Lung (tissue), 12 donors: ENCODE data around the gene MOCOS. TPM values are rescaled to one million over a fixed set of nuclear protein-coding genes. Genes with fewer than 3 reads are reported as not detected.

Experiments used
- ATAC-seq: fragments of 200-7000 bp; cut with Tn5 transposase; one replicate; pipeline ENCODE4 v1.9.1; 2020; ENCODE audit warnings: moderate number of reproducible peaks; ENCODE audit not compliant: insufficient read depth, low FRiP score
- DNase-seq, 3 donors: peaks; one replicate each; pipeline ENCODE4 v3.0.0-alpha.2; 2013 to 2017
- H3K27ac ChIP-seq, 2 donors: one replicate each; pipeline ENCODE4 v1.5.1; 2013; ENCODE audit warnings: mild to moderate bottlenecking in 2 of 2, moderate library complexity in 2 of 2, control low read depth in 1 of 2, inconsistent platforms in 1 of 2, low read depth in 1 of 2, low read length in 1 of 2
- H3K27me3 ChIP-seq, 3 donors: one replicate each; pipeline ENCODE4 v1.5.1; 2013; ENCODE audit warnings: low read length in 2 of 3; ENCODE audit not compliant: control insufficient read depth in 3 of 3, insufficient read depth in 3 of 3
- H3K36me3 ChIP-seq, 4 donors: one replicate each; pipeline ENCODE4 v1.5.1; 2013; ENCODE audit warnings: low read length in 4 of 4, mild to moderate bottlenecking in 1 of 4, moderate library complexity in 1 of 4; ENCODE audit not compliant: control insufficient read depth in 4 of 4, insufficient read depth in 4 of 4
- H3K4me1 ChIP-seq, 5 donors: one replicate each; pipeline ENCODE4 v1.5.1; 2013; ENCODE audit warnings: low read length in 5 of 5, mild to moderate bottlenecking in 2 of 5, moderate library complexity in 1 of 5; ENCODE audit not compliant: control insufficient read depth in 5 of 5, insufficient read depth in 5 of 5
- H3K4me3 ChIP-seq: one replicate; pipeline ENCODE4 v1.5.1; 2013; ENCODE audit warnings: mild to moderate bottlenecking, control low read depth, moderate library complexity
- H3K9ac ChIP-seq, 2 donors: one replicate each; pipeline ENCODE4 v1.5.1; 2013; ENCODE audit warnings: low read length in 2 of 2, control low read depth in 1 of 2; ENCODE audit not compliant: insufficient read depth in 1 of 2
- H3K9me3 ChIP-seq, 4 donors: one replicate each; pipeline ENCODE4 v1.5.1; 2013; ENCODE audit warnings: low read length in 3 of 4, mild to moderate bottlenecking in 1 of 4, moderate library complexity in 1 of 4; ENCODE audit not compliant: control insufficient read depth in 4 of 4, insufficient read depth in 3 of 4
- CTCF ChIP-seq: IDR thresholded peaks from 2 replicates; pipeline ENCODE4 v1.5.1; 2012; ENCODE audit warnings: mild to moderate bottlenecking; ENCODE audit errors: control extremely low read depth, extremely low read depth
- WGBS, 2 donors: extraction: QIAGEN DNeasy Blood & Tissue Kit; methylation state at CpG; one replicate each; pipeline ENCODE4 v1.1.7; 2013; 5-methylcytosine and 5-hydroxymethylcytosine counted together
- polyA plus RNA-seq, 2 donors: library from polyadenylated mRNA; stranded (reverse); fragments of 200-250 nt; gene quantifications; one replicate each; pipeline ENCODE4 v1.2.1, GENCODE V29; 2013
- total RNA-seq, 2 donors: library from RNA; depleted of rRNA in 1 of 2; stranded (reverse); fragments of >200 nt in 1 of 2; gene quantifications; one replicate each; pipeline ENCODE4 v1.2.1, GENCODE V29; 2014 to 2021
- donor health status: control.
- donor health status: control.
- donor health status: Bipolar disorder and iron deficiency.
- donor health status: healthy.
- donor health status: DM: yes; HTN: yes; CAD: no.

MOCOS gene
- total and polyA plus RNA-seq, 4 donors = 0.68 to 4.1 (median 3.2) TPM

DNA sequence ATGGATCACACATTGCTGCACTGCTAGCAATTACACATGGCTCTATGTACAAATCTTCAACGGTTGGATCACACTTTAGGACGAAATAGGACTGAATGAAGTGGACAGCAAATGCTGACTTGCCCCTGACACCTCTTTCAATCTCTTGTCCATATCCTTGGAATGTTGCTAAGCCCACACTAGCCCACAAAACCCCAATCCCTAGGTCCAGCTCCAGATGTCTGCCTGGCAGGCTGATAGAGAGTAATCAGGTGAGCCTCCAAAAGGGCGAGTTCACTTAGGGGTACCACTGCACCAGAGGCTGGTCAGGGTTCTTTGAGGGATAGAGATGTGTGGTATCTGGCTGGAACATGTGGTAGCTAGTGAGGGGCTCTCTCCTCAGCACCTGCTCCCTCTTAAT is 91.7 kb downstream of the MOCOS start:
- Histone ChIP-seq H3K36me3 (no peaks in the 10 kb centered on the region), H3K9me3 (no peaks in the 10 kb centered on the region), H3K27me3 (peaks cover 0 to 6% (median 0%) of the 10 kb centered on the region in 3 donors), H3K9ac (no peak overlapping the region), H3K27ac (no peak overlapping the region), H3K4me1 (no peaks in the 10 kb centered on the region), H3K4me3 (no peak overlapping the region)
- ATAC-seq (no peak), DNase-seq (no peak)
- TF ChIP-seq CTCF = no peak
- WGBS, 2 donors = 67 to 77% methylated on average over 3 of the region's 3 CpGs

DNA sequence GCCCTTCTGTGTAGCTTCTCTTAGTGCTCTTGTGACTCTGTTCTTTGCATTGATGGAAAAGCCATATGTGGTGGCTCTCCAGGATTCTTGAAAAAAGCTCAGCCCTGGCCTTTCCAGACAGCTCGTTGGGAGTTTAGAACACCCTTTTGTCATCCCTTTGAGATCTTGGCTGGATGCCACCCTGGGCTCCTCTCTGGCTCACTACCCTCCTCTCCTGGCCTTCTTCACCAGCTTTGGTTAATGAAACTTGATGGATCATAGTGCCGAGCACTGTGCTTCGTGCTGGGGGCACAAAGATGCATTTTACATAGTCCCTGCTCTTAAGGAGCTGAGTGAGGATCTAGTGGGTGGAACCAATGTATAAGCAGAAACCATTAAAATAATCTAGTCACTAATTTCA is 94.6 kb downstream of the MOCOS start:
- ATAC-seq (no peak), DNase-seq (no peak)
- no peak overlapping the region for H3K4me3 ChIP-seq
- H3K9ac ChIP-seq = no peak overlapping the region
- H3K36me3 ChIP-seq = no peaks in the 10 kb centered on the region
- H3K27me3 ChIP-seq = peaks cover 0 to 6% (median 0%) of the 10 kb centered on the region in 3 donors
- H3K9me3 ChIP-seq = no peaks in the 10 kb centered on the region
- WGBS, 2 donors = 50 to 59% methylated on average over 3 of the region's 3 CpGs
- H3K4me1 ChIP-seq = no peaks in the 10 kb centered on the region
- TF ChIP-seq CTCF = no peak
- no peak overlapping the region for H3K27ac ChIP-seq

- Histone ChIP-seq H3K9ac (no peak overlapping the region), H3K36me3 (no peaks in the 10 kb centered on the region), H3K27me3 (peaks cover 0 to 6% (median 0%) of the 10 kb centered on the region in 3 donors), H3K9me3 (peaks cover 0 to 3% (median 0%) of the 10 kb centered on the region in 4 donors), H3K27ac (no peak overlapping the region), H3K4me1 (no peaks in the 10 kb centered on the region), H3K4me3 (no peak overlapping the region)
- TF ChIP-seq CTCF = no peak
- 78 to 91% methylated on average over 6 of the region's 6 CpGs for WGBS, 2 donors
- ATAC-seq (no peak), DNase-seq (no peak)
Measured at GRCh38 chr18:36283448-36283847, 96.2 kb downstream of the MOCOS start.

- H3K4me1 ChIP-seq = no peaks in the 10 kb centered on the region
Measured at GRCh38 chr18:36284268-36284667, 97.0 kb downstream of the MOCOS start.

More at GRCh38 chr18:36284268-36284667, 97.0 kb downstream of the MOCOS start:
- Histone ChIP-seq H3K9ac (no peak overlapping the region), H3K9me3 (peaks cover 0 to 3% (median 0%) of the 10 kb centered on the region in 4 donors), H3K4me3 (no peak overlapping the region), H3K36me3 (no peaks in the 10 kb centered on the region), H3K27me3 (peaks cover 0 to 8% (median 0%) of the 10 kb centered on the region in 3 donors), H3K27ac (no peak overlapping the region)
- ATAC-seq = no peak
- TF ChIP-seq CTCF = no peak
- DNase-seq = no peak
- WGBS, 2 donors = 77 to 86% methylated on average over 4 of the region's 4 CpGs
